Testis (tissue), 3 donors: Measurements from ENCODE around the gene DDX1. TPM values are rescaled to one million over a fixed set of nuclear protein-coding genes. Genes with fewer than 3 reads are reported as not detected.

Source experiments
- DNase-seq: peaks from one replicate; pipeline ENCODE4 v3.0.0-alpha.2; 2019
- H3K27ac ChIP-seq, 2 donors: fragments of 200-600 bp; sonication (generic); one replicate each; pipeline ENCODE4 v1.5.1; 2019
- H3K27me3 ChIP-seq: fragments of 200-600 bp; sonication (generic); one replicate; pipeline ENCODE4 v1.5.1; 2019
- H3K36me3 ChIP-seq: fragments of 200-600 bp; sonication (generic); one replicate; pipeline ENCODE4 v1.5.1; 2017; ENCODE audit warnings: low read depth; ENCODE audit errors: missing control alignments
- H3K4me1 ChIP-seq: fragments of 200-600 bp; sonication (generic); one replicate; pipeline ENCODE4 v1.5.1; 2019
- H3K4me3 ChIP-seq, 2 donors: fragments of 200-600 bp; sonication (generic); one replicate each; pipeline ENCODE4 v1.5.1; 2017 to 2019
- H3K9me3 ChIP-seq: fragments of 200-600 bp; sonication (generic); one replicate; pipeline ENCODE4 v1.5.1; 2017
- CTCF ChIP-seq, 3 experiments: fragments of 450-650 bp in 2 of 3; fragments of 200-600 bp in 1 of 3; sonication (generic) in 1 of 3; IDR thresholded peaks; one replicate each; pipeline ENCODE4 v1.5.1; 2016 to 2019; ENCODE audit warnings: antibody characterized with exemption in 3 of 3, mild to moderate bottlenecking in 2 of 3, moderate library complexity in 1 of 3
- POLR2A ChIP-seq: fragments of 450-650 bp; IDR thresholded peaks from one replicate; pipeline ENCODE4 v1.6.1; 2017; ENCODE audit warnings: antibody characterized with exemption, mild to moderate bottlenecking, moderate library complexity
- WGBS, 2 donors: methylation state at CpG; one replicate each; pipeline ENCODE4 v1.1.5; 2018; 5-methylcytosine and 5-hydroxymethylcytosine counted together
- intact Hi-C: fragments of 100-400 bp; cut with DNase I; formaldehyde crosslinking; loops from one replicate; pipeline ENCODE4 v1.15.1; 2023; ENCODE audit warnings: low total_unique reads
- polyA plus RNA-seq: library from polyadenylated mRNA; stranded (reverse); fragments of 350-450 nt; fragmentation: Illumina TruSeq; extraction: RNeasy Lipid Tissue Mini Kit (QIAGEN cat#74804); gene quantifications from one replicate; pipeline ENCODE4 v1.2.3, GENCODE V29; 2014; ENCODE audit warnings: low read depth, low replicate concordance; ENCODE audit not compliant: insufficient read depth
- total RNA-seq, 2 donors: library from RNA; depleted of rRNA; stranded (reverse); fragments of >200 nt; gene quantifications; one replicate each; pipeline ENCODE4 v1.2.3, GENCODE V29; 2016

DDX1 gene
- total and polyA plus RNA-seq, 3 donors from 2014 or later, result 60.4 to 66.9 (median 65.0) TPM

- no peak overlapping the region for H3K4me3 ChIP-seq
- no peaks in the 10 kb centered on the region for H3K4me1 ChIP-seq
- H3K27ac ChIP-seq, result no peak overlapping the region
- H3K9me3 ChIP-seq, result no peaks in the 10 kb centered on the region
- H3K36me3 ChIP-seq, result no peaks in the 10 kb centered on the region
- DNase-seq, result no peak
- intact Hi-C loops, result no loop called here
- H3K27me3 ChIP-seq, result no peaks in the 10 kb centered on the region
- no peak for TF ChIP-seq POLR2A
- no peak for TF ChIP-seq CTCF (IDR thresholded peaks at IDR 0.05)
- 84 to 87% methylated on average over 3 of the region's 3 CpGs for WGBS, 2 donors
Observed at GRCh38 chr2:15553951-15554350, 37.7 kb upstream of the DDX1 start.

- no peaks in the 10 kb centered on the region for H3K36me3 ChIP-seq
- intact Hi-C loops, result no loop called here
- no peaks in the 10 kb centered on the region for H3K27me3 ChIP-seq
- 89 to 91% methylated on average over 5 of the region's 5 CpGs for WGBS, 2 donors
- H3K4me1 ChIP-seq, result peaks cover 7% of the 10 kb centered on the region
- H3K27ac ChIP-seq, result no peak overlapping the region
- no peaks in the 10 kb centered on the region for H3K9me3 ChIP-seq
- DNase-seq, result no peak
- H3K4me3 ChIP-seq, result no peak overlapping the region
- no peak for TF ChIP-seq POLR2A
- TF ChIP-seq CTCF (IDR thresholded peaks at IDR 0.05), result no peak
Observed at GRCh38 chr2:15554525-15555218, 37.0 kb upstream of the DDX1 start.

GRCh38 chr2:15555760-15556193 lies 35.9 kb upstream of the DDX1 start:
- no peaks in the 10 kb centered on the region for H3K36me3 ChIP-seq
- H3K9me3 ChIP-seq, result no peaks in the 10 kb centered on the region
- H3K27ac ChIP-seq, result no peak overlapping the region
- H3K4me1 ChIP-seq, result peaks cover 10% of the 10 kb centered on the region
- whole genome bisulfite sequencing, 2 donors, result 84 to 91% methylated on average over 3 of the region's 3 CpGs
- TF ChIP-seq CTCF (IDR thresholded peaks at IDR 0.05), result no peak
- TF ChIP-seq POLR2A, result no peak
- intact Hi-C loops, result no loop called here
- no peaks in the 10 kb centered on the region for H3K27me3 ChIP-seq
- no peak overlapping the region for H3K4me3 ChIP-seq
- DNase-seq, result no peak

GRCh38 chr2:15556311-15556930 lies 35.2 kb upstream of the DDX1 start:
- Histone ChIP-seq H3K27me3 (no peaks in the 10 kb centered on the region), H3K9me3 (no peaks in the 10 kb centered on the region), H3K4me3 (no peak overlapping the region), H3K4me1 (peaks cover 10% of the 10 kb centered on the region), H3K27ac (no peak overlapping the region), H3K36me3 (no peaks in the 10 kb centered on the region)
- WGBS, 2 donors, result 92 to 93% methylated on average over 4 of the region's 4 CpGs
- DNase-seq, result no peak
- TF ChIP-seq CTCF (IDR thresholded peaks at IDR 0.05) (no peak), POLR2A (no peak)
- intact Hi-C loops, result no loop called here
